Medulla oblongata (tissue), 1 donor: ENCODE measurements around the gene TGM4.
"Not testable (repeated sequence)": the region's sequence is repeated elsewhere in the genome, so short reads cannot be mapped to it uniquely, and the experiment has no call there.

Experiments used
- DNase-seq: peaks from one replicate; pipeline ENCODE4 v3.0.0-alpha.2; 2015; ENCODE audit errors: extremely low spot score

Gene TGM4

DNA sequence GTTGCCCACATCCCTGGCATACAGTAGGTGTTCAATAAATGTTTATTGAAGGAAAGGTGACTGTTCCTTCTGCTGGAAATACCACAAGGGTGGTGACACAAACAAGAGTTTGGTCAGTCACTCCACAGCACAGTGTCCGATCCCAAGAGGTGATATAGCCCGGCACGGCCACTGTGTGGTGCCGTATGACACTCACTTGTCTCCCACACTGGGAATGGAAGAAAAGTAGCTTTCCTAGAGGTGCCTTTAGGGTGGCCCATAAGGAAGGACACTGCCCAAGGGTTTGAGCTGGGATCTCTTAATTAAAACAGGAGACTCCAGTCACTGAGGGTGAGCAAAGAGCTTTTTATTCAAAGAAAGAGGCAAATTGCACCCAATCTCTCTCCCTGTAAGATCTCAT, 40.5 kb downstream of the TGM4 start:
- DNase-seq: no peak

DNA sequence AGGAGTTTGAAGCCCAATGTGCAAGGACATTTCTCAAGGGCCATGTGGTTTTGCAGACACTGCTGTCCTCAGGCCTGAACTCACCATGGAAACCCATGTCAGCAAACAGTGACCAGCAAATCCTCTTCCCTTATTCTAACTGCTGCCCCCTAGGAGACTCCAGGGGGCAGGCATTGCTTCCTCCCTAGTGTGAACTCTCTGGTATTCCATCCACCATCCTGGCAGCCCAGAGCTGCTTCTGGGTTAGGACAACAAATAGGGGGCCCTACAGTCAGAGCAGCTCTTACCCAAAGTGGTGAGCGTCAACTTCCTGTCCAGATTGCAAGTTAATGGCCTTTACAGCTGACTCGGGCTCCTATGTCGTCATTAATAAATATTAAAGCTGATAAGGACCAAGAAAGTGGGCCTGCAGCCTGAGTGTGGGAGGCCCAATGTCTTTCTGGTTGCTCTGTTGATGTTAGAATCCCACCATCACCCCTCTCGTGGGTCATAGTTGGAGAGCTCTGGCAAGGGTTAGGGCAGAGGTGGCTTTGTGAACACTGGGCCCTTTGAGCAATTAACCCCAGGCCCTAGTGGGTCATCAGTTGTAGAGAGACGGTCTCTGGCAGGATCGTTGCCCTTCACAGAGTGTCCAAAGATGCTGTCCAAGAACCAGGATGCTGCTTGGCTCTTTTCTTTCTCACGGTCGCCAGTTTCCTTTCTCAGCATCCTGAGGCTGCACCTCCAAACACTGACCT, 41.5 kb downstream of the TGM4 start:
- no peak for DNase-seq

DNA sequence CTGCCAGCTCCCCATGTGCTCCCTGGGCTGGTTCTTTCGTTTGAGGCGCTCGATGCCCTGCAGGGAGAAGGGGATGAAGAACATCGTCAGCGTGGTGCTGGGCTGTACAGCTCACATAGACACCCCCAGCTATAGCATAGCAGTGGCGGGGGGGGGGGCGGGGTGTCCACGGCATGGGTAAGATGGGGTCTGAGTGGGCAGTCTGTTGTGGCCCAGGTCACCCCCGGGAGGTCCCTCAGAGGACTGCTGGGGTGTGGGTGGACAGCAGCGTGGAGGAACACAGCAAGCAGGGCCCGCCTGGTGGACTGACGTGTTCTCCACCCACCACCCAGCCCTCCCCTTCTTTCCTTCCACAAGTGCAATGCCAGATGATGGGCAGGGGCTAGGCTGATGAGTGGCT, 43.7 kb downstream of the TGM4 start:
- DNase-seq: no peak

DNA sequence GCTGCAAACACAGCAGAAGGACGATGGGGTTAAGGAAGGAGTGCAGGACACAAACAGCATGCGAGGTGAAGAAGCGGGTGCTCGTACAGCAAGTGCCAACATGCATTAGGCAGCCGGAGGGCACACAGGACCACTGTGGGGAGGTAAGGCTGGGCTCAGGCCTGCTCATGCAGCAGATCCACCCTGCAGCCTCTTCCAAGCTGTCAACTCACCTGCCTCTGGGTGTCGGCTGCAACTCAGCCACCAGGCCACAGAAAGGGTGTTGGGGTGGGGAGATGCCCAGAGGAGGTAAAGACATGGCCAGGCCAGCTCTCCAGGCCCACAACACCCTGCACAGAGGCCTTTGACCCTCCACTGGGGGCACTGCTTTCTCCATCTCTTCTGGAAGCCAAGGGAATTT, 44.2 kb downstream of the TGM4 start:
- no peak for DNase-seq

DNA sequence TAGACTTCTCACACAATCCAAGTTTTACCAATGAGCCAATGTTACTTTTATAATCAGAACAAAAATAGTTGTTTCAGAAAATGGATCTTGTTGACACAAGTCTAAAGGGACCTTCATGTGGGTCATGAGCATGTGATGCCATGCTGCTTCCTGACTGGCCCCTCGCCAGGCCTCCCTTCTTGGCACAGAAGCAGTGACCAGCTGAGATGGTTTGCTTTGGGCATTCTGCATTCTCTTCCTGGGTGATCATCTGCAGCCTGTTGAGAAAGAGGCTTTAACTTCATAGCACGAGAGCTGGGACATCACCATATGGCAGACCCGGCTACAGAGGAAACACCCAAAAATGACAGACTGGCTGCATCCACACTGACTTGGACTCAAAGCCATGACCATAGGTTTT, 45.7 kb downstream of the TGM4 start:
- no peak for DNase-seq

DNA sequence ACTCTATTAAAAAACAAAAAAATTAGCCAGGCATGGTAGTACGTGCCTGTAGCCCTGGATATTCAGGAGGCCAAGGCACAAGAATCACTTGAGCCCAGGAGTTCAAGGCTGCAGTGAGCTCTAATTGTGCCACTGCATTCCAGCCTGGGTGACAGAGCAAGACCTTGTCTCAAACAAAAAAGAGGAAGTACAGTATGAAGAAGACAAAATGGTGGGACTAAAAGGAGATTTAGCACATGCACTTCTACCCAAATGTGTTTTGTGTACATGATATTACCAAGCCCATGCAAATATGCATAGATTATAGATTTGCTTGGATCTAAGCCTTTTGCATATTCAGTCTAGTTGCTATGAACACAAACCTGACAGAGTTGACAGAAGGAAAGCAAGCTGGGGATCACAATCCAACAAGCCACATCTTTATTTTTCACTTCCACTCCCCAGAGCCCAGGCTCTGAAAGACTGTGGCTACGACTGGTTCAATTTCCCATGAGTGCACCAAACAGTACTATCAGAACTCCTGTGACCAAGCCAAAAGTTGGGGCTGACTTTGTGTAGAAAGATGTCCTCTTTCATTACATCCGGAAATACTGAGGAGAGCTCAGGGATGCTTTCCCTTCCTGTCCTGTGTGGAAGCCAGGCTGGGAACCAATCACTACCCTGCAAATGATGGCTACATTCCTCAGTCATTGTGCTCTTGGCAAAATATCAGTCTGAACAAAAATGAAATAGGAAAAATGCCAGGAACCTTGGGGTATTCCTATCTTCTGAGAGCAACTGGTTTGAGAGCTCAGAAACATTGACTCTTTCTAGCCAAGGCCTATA, 49.4 kb downstream of the TGM4 start:
- no peak for DNase-seq

DNA sequence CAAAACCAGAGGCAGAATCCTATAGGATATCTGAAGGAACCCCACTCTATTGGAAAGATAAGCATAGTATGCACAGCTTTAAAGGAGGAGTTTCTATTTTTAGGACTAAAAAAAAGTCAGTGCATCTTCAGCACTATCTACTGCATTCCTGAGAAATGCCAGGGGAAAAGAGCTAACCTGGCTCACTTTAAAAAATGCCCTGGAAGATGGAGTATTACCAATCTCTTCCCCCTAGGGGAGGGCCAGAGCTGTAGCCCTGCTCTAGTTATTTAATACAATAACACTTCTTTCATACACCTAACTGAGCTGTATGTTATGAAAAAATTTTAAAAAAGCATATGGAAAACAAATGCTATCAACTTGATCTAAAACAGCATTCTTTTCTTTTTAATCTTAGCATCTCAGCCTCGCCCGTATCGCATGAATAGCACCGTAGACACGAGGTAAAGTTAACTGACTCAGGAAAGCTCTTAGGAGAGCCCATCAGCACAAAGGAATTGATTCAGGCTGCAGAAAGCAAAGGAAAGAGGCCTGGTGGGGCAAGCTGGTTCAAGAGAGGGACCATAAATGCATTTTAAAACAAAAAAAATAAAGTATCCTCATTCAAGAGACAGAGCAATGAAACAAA, 50.2 kb downstream of the TGM4 start:
- no peak for DNase-seq

DNA sequence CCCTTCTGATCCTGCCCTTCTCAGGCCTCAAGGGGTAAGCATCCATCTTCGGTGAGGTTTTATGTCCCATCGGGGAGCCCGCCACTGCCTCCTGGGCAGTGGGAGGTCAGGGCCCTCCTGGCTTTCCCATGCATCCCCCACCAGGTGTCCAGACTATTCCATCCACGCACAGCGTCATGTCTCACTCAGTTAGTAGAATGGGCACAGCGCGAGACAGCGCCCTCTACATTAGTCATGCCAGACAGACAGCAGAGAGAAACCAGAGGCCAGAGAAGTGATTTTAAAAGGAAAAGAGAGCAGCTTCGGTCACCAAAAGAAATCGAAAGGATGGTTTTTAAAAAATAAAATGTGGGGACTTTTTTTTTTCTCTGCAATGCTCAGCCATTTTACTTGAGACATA, 51.8 kb downstream of the TGM4 start:
- no peak for DNase-seq

DNA sequence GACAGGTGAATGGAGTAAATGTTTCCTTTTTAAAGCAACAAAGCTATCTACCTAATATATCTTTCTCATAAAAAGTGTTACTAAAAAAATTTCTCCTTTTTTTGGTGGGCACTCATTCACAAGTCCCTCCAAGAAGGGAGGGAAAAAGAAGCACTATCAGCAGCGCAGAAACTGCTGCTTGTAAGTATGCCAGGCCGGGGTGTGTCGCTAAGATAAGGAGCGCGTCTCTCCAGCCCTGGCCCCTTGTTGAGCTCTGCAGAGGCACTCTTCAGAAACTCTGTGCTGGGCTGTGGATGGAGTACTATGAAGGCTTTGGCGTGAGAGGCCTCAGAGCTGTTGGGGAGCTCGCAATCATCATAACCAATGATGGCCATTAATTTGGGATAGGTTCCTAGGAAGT, 52.5 kb downstream of the TGM4 start:
- DNase-seq: no peak

DNA sequence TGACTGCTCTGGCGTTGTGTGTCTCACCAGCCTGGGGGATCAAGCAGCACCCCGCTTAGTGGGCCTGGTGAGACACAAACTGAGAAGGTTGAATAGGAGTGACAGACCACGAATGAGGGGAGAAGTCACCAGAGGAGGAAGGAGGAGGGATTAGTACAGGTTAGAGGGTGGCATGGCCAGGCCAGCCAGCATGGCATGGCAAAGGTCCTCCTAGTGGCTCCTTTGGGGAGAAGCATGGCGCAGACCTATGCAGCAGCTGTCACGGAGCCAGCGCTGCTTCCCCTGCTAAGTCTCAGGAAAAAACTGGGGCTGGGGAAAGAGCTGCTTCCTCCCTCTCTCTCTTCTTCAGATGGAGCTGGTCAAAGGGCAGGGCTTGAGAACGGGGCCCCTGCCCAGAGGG, 53.0 kb downstream of the TGM4 start:
- no peak for DNase-seq

DNA sequence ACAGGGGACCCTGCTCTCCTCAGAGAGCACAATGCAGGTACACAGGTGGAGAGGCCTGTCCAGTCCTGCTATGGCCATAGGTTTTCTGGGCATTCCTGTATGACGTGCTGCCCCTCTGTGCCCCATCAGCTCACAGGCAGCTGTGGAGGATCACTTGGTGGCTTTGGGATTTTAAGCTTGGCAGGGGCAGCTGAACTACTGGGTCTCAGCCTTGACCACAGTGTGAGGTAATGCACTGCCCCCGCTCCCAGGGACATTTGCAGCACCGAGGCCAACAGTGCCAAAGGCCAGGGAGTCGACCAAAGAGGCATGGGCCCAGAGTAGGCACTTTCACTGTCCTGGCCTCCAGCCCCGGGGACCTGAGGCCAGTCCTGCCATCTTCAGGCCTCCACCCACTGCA, 55.4 kb downstream of the TGM4 start:
- DNase-seq: no peak

DNA sequence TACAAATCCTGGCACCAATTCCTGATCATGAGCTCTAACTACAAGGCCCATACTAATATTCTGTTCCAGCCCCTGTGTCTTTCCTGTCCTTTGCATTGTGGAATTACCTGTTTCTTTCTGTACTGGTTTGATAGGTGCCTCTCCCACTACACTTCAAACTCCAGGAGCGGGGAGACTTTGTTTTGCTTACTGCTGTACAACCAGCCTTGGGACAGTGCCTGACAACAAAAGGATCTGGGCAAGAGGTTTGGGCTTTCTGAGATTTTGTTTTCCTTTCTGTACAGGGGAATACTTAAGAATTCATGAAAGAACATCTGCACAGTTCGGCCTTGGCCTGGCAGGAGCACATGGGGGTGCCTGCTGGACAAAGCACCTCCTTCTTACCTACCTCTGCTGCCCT, 56.5 kb downstream of the TGM4 start:
- no peak for DNase-seq

DNA sequence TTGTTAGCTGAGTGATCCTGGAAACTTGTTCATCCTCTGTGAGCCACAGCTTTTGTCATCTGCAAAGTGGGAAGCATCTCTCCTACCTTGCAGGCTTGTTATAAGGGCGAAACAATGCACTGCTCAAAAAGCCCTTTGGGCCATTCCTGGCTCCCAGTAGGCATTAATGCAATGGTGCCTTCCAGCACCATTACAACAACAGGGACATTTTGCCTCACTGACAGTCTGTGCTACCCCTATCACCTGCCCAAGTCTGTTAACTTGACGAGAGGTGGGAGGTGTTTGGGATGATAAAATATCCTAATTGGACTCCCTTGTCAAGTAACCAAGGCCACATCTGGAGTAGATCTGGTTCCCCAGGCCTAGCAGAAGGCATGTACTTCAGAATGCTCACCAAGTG, 57.4 kb downstream of the TGM4 start:
- no peak for DNase-seq

DNA sequence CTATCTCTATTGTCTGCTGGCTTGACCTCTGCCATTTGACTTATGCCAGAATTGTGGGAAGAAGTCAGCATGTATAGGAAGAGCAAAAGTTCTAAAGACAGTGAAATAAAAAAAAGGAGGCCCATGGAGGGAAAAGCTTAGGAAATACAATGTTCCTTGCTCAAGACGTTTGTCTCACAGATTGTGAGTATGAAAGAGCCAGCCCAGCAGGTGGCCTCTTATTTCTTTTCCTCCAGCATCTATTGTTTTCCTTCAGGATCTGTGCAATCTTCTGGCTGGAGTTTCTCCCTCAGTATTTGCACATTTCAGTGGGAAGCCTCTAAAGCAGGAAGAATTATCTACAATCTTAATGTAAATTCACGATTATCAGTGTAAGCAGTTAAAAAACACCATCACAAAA, 57.9 kb downstream of the TGM4 start:
- no peak for DNase-seq

DNA sequence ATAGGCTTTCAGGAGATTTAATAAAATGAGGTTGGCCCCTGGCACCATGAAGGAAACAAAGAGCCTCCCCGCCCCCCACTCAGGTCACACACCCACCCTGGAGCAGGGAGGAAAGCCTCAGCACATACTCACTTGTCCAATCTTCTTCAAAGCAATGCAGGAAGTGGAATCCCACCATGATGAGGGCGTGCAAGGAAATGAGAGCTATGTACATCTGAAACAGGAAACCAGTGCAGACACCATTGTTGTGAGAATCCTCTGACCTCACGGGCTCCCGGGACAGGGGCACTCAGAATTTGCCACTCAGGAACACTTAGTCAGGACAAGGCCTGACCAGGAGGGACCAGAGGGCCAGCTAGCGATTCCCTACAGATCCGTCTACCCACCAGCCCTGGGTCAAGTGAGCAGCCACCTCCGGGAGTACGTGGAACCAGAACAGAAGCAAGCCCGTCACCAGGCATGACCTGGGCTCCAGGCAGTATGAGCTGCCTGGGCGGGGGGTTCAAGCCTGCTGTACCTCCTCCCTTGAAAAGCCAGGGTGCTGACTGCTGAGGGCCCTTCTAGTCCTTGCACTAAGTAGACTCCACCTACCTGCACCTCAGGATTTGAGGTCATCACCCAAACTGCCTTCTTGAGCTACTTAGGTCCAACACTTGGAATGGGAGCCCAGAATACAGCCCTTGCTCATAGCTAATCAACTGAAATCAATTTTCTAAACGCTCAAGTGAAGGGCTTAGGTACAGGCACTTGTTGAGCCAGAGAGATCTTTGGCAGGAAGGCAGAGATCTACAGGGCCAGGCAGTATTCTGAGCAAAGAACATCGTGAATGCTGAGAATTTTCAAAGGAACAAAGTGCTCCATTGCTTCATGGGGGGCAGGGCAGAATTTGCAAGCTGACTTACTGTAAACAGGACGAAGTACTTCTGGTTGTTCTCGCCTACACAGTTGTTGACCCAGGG, 58.9 kb downstream of the TGM4 start:
- DNase-seq: no peak

DNA sequence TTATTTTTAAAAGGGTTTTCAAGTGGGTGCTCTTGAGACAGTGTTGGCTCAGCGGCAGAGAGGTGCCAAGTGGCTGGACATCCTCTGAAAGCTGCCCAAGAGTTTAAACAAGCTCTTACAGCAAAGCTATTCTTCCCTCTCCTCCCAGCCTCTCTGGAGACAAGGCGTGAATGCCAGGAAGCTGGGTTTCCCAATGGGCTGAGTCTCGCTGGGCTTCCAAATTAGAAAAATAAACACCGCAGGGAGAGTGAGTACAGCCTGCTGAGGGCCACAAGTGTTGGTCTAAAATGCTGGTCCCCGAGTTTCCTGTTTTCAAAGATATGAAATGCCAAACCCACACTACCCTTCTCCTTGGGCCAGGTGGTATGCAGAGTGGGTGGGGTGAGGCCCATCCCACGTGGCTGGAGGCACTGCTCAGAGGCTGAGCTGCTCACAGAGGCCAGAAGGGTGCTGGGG, 65.2 kb downstream of the TGM4 start:
- peak; percentile 65 for DNase-seq

DNA sequence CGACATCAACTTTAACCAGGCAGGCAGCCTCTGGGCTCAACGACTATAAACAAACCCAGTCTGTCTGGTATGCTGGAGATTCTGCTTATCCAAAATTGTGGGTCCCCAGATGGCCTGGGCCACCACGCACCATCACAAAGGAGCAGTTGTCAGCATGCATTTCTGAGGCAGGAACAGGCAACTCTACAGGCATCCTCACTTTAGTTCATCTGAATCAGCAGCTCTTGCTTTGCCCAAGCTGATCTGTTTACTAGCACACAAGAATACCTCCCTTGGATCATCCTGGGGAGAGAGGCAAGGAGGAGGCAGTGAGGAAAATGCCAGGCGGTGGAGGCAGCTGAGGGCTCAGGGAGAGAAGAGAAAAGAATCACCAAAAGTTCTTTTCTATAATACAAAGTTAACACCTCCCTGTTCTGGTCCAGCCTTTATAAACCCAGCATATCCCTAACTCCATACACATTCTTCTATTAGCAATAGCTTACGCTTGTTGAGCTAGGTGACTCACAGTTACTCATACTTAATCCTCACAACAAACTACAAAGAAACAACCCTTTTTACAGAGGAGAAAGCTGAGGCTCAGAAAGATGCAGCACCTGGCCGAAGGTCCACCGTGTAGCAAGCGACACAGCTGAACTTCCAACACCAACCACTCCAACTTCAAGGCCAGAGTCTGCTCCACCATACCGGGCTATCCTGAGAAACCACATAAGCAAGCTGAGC, 68.0 kb downstream of the TGM4 start:
- no peak for DNase-seq

DNA sequence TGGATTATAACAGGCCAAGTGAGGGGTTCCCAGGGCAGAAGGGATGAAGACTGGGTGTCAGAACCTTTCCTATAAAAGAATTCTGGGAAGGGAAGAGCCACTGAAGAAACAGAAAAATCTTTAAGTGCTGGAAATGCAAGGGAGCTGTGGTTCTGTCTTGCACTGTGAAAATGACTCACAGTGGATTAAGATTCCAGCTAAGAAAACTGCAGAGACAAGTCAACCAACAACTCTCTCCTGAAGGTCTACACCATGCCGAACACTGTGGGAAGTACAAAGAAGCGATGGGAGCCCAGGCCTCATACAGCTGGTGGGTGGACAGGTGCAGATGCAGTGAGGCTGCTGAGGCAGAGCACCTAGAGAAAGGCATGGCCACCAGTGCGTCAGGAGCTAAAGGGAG, 73.8 kb downstream of the TGM4 start:
- no peak for DNase-seq

DNA sequence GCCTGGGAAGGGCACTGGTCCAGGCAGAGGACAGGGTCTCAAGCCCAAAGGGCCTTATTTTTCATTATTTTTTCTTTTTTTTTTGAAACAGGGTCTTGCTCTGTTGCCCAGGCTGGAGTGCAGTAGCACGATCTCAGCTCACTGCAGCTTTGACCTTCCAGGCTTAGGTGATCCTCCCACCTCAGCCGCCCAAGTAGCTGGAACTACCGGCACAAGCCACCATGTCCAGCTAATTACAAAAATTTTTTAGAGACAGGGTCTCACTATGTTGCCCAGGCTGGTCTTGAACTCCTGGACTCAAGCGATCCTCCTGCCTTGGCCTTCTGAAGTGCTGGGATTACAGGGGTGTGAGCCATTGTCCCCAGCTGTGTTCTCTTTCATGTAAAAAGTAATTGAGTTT, 75.4 kb downstream of the TGM4 start:
- DNase-seq: not testable (repeated sequence)

DNA sequence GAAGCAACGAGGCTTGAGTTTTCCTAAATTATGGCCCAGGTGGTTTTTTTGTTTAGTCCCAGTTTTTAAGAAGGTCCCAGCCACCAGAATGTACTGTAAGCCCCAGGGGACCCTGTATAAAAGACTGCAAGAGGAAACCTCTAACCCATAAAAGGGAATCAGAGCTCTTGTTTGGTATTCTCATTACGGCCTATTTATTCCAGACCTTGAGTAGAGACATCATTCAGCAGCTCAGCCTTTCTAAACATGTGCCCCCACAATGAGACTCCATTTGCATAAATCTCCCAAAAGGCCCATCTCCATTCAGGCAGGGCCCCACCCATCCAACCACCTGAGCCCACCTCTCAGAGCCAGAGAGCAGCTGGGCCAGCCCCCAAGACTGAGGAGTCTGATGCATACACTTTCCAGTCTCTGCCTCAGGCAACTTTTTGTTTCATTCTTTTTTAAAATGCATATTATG, 75.9 kb downstream of the TGM4 start:
- no peak for DNase-seq

DNA sequence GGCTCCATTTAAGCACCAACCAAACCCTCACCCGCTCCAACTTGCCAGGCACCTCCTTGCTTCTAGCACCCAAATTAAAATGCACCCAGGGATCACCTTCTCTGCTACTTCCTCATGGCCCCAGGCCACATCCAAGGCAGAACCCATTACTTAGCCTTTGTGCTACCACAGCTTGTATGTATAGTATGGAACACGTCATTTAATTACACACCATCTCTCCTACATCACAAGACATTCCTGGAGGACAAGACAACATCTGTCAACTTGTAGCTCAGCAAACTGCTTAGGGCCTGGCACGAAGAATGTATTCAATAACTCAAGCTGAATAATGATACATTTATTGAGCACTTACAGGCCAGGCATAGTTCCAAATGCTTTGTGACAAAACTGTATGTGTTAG, 78.3 kb downstream of the TGM4 start:
- DNase-seq: no peak
